H9 (cell line): ENCODE results near the gene MMP11. TPM values are rescaled to one million over a fixed set of nuclear protein-coding genes. Genes with fewer than 3 reads are reported as not detected.

ENCODE experiments used
- DNase-seq: peaks from one replicate; pipeline ENCODE4 v3.0.0-alpha.2; 2017
- H2AFZ ChIP-seq: one replicate; pipeline ENCODE4 v1.6.1; 2013; ENCODE audit warnings: mild to moderate bottlenecking, low read length, control low read depth, moderate library complexity
- H2AK5ac ChIP-seq: 2 replicates; pipeline ENCODE4 v1.6.1; 2013; ENCODE audit warnings: low read length, control low read depth, mixed read lengths; ENCODE audit not compliant: insufficient read length
- H2BK120ac ChIP-seq: one replicate; pipeline ENCODE4 v1.6.1; 2013; ENCODE audit warnings: low read depth, mild to moderate bottlenecking, low read length, control low read depth, inconsistent platforms; ENCODE audit not compliant: poor library complexity, severe bottlenecking
- H2BK12ac ChIP-seq: 2 replicates; pipeline ENCODE4 v1.6.1; 2013; ENCODE audit warnings: low read length, control low read depth, mixed read lengths, low read depth; ENCODE audit not compliant: insufficient read length
- H2BK15ac ChIP-seq: 2 replicates; pipeline ENCODE4 v1.6.1; 2013; ENCODE audit warnings: low read depth, low read length, control low read depth
- H2BK20ac ChIP-seq: one replicate; pipeline ENCODE4 v1.6.1; 2013; ENCODE audit warnings: low read depth, mild to moderate bottlenecking, low read length, control low read depth, inconsistent platforms; ENCODE audit not compliant: poor library complexity, severe bottlenecking
- H2BK5ac ChIP-seq: 2 replicates; pipeline ENCODE4 v1.6.1; 2013; ENCODE audit warnings: low read length, control low read depth, mixed read lengths; ENCODE audit not compliant: insufficient read length
- H3K14ac ChIP-seq: 2 replicates; pipeline ENCODE4 v1.6.1; 2013; ENCODE audit warnings: low read length, control low read depth; ENCODE audit not compliant: insufficient read depth
- H3K18ac ChIP-seq: 2 replicates; pipeline ENCODE4 v1.6.1; 2013; ENCODE audit warnings: low read depth, mild to moderate bottlenecking, mixed read lengths, low read length, control low read depth; ENCODE audit not compliant: insufficient read length
- H3K23ac ChIP-seq: 2 replicates; pipeline ENCODE4 v1.6.1; 2013; ENCODE audit warnings: low read length, control low read depth, mixed read lengths, low read depth; ENCODE audit not compliant: insufficient read length
- H3K23me2 ChIP-seq: 2 replicates; pipeline ENCODE4 v1.6.1; 2013; ENCODE audit warnings: low read depth, mild to moderate bottlenecking, mixed read lengths, low read length, control low read depth; ENCODE audit not compliant: insufficient read length, poor library complexity, severe bottlenecking
- H3K27ac ChIP-seq: 2 replicates; pipeline ENCODE4 v1.5.1; 2013; ENCODE audit warnings: low read length, control low read depth, mixed read lengths, low read depth; ENCODE audit not compliant: insufficient read length
- H3K27me3 ChIP-seq: 2 replicates; pipeline ENCODE4 v1.6.1; 2013; ENCODE audit warnings: low read length, control low read depth, inconsistent platforms; ENCODE audit not compliant: insufficient read depth
- H3K4ac ChIP-seq: 2 replicates; pipeline ENCODE4 v1.6.1; 2013; ENCODE audit warnings: low read depth, mild to moderate bottlenecking, control low read depth, inconsistent platforms, low read length, moderate library complexity
- H3K4me1 ChIP-seq: 2 replicates; pipeline ENCODE4 v1.6.1; 2013; ENCODE audit warnings: low read length, control low read depth, inconsistent platforms; ENCODE audit not compliant: insufficient read depth
- H3K4me2 ChIP-seq: 2 replicates; pipeline ENCODE4 v1.6.1; 2013; ENCODE audit warnings: low read length, control low read depth, mixed read lengths; ENCODE audit not compliant: insufficient read length, insufficient read depth
- H3K56ac ChIP-seq: 2 replicates; pipeline ENCODE4 v1.6.1; 2013; ENCODE audit warnings: low read depth, mild to moderate bottlenecking, mixed read lengths, low read length, control low read depth; ENCODE audit not compliant: insufficient read length
- H3K79me1 ChIP-seq: 2 replicates; pipeline ENCODE4 v1.6.1; 2013; ENCODE audit warnings: low read depth, mild to moderate bottlenecking, moderate library complexity, low read length, control low read depth, inconsistent platforms; ENCODE audit not compliant: insufficient read depth, poor library complexity, severe bottlenecking
- H3K79me2 ChIP-seq: 2 replicates; pipeline ENCODE4 v1.6.1; 2013; ENCODE audit warnings: low read length, control low read depth, inconsistent platforms; ENCODE audit not compliant: insufficient read depth
- H3K9ac ChIP-seq: 2 replicates; pipeline ENCODE4 v1.6.1; 2013; ENCODE audit warnings: low read length, control low read depth, mixed read lengths; ENCODE audit not compliant: insufficient read length; ENCODE audit errors: extremely low read depth
- H3K9me3 ChIP-seq: one replicate; pipeline ENCODE4 v1.6.1; 2013; ENCODE audit warnings: low read depth, low read length, inconsistent platforms; ENCODE audit not compliant: control insufficient read depth
- H3T11ph ChIP-seq: one replicate; pipeline ENCODE4 v1.6.1; 2013; ENCODE audit warnings: mild to moderate bottlenecking, low read length, control low read depth, inconsistent platforms
- H4K20me1 ChIP-seq: one replicate; pipeline ENCODE4 v1.6.1; 2013; ENCODE audit not compliant: control insufficient read depth, insufficient read length, insufficient read depth
- H4K5ac ChIP-seq: 2 replicates; pipeline ENCODE4 v1.6.1; 2013; ENCODE audit warnings: low read depth, mild to moderate bottlenecking, mixed read lengths, low read length, control low read depth; ENCODE audit not compliant: insufficient read length
- H4K8ac ChIP-seq: replicated peaks from 2 replicates; pipeline ENCODE4 v1.6.1; 2013; ENCODE audit warnings: low read length, control low read depth, mixed read lengths, low read depth; ENCODE audit not compliant: insufficient read length
- H4K91ac ChIP-seq: 2 replicates; pipeline ENCODE4 v1.6.1; 2013; ENCODE audit warnings: low read depth, mild to moderate bottlenecking, moderate library complexity, mixed read lengths, low read length, control low read depth; ENCODE audit not compliant: insufficient read length
- H3K27ac Mint-ChIP-seq, 3 experiments: 2 replicates in 2 of 3; 3 replicates in 1 of 3; pipeline ENCODE4 v1.8.0; 2020 to 2021; ENCODE audit warnings: mixed read lengths in 3 of 3, mild to moderate bottlenecking in 1 of 3, moderate library complexity in 1 of 3
- H3K27me3 Mint-ChIP-seq: 2 replicates; pipeline ENCODE4 v1.8.0; 2021; ENCODE audit warnings: low read depth, mild to moderate bottlenecking, moderate library complexity, mixed read lengths
- H3K36me3 Mint-ChIP-seq, 3 experiments: 2 replicates in 2 of 3; 3 replicates in 1 of 3; pipeline ENCODE4 v1.8.0; 2020 to 2021; ENCODE audit warnings: low read depth in 3 of 3, mixed read lengths in 3 of 3; ENCODE audit not compliant: insufficient read depth in 1 of 3
- H3K4me1 Mint-ChIP-seq, 2 experiments: 2 replicates each; pipeline ENCODE4 v1.8.0; 2020; ENCODE audit warnings: mixed read lengths in 2 of 2
- H3K4me3 Mint-ChIP-seq, 2 experiments: 2 replicates in 1 of 2; 3 replicates in 1 of 2; pipeline ENCODE4 v1.8.0; 2020 to 2021; ENCODE audit warnings: mild to moderate bottlenecking in 2 of 2, mixed read lengths in 2 of 2, moderate library complexity in 1 of 2
- H3K9me3 Mint-ChIP-seq, 2 experiments: 2 replicates in 1 of 2; 3 replicates in 1 of 2; pipeline ENCODE4 v1.8.0; 2020; ENCODE audit warnings: mild to moderate bottlenecking in 2 of 2, mixed read lengths in 2 of 2, moderate library complexity in 1 of 2
- CTCF ChIP-seq: fragments of 200-600 bp; sonication (generic); conservative IDR thresholded peaks from 3 replicates; pipeline ENCODE4 v1.8.0; 2021; ENCODE audit warnings: antibody characterized with exemption, mild to moderate bottlenecking
- WGBS: extraction: QIAGEN DNeasy Blood & Tissue Kit; methylation state at CpG from one replicate; pipeline ENCODE4 v1.1.7; 2013; ENCODE audit warnings: missing lambda C conversion rate, low lambda C conversion rate, mixed read lengths; ENCODE audit not compliant: insufficient read length; ENCODE audit errors: extremely low coverage; 5-methylcytosine and 5-hydroxymethylcytosine counted together
- total RNA-seq: library from RNA; stranded (reverse); gene quantifications from 2 replicates; pipeline ENCODE4 v1.2.1, GENCODE V29; 2021

The MMP11 gene
- total RNA-seq, 1 experiment from 2014 or later: 5.3 TPM

- no peak overlapping the region for H2BK12ac ChIP-seq
- no peak overlapping the region for H2BK5ac ChIP-seq
- H3K79me2 ChIP-seq: no peaks in the 10 kb centered on the region
- TF ChIP-seq CTCF: no peak
- no peaks in the 10 kb centered on the region for H3K23me2 ChIP-seq
- no peak overlapping the region for H3K14ac ChIP-seq
- no peak overlapping the region for H3K27ac ChIP-seq
- no peak overlapping the region for H3K9ac ChIP-seq
- no peak overlapping the region for H3K23ac ChIP-seq
- H3K4me1 ChIP-seq: no peaks in the 10 kb centered on the region
- no peak overlapping the region for H4K91ac ChIP-seq
- no peak overlapping the region for H2BK15ac ChIP-seq
- H2BK20ac ChIP-seq: no peak overlapping the region
- no peak overlapping the region for H3K4me2 ChIP-seq
- Mint-ChIP-seq H3K4me3 (no peak overlapping the region; a peak in 1 of 5 replicates), H3K36me3 (peaks cover 51 to 92% (median 87%) of the 10 kb centered on the region in 3 experiments), H3K27ac (no peak overlapping the region), H3K27me3 (no peaks in the 10 kb centered on the region), H3K9me3 (no peaks in the 10 kb centered on the region), H3K4me1 (peaks cover 4 to 9% of the 10 kb centered on the region in 2 experiments; a peak in 3 of 4 replicates)
- no peak overlapping the region for H3K56ac ChIP-seq
- H2AK5ac ChIP-seq: no peak overlapping the region
- H4K5ac ChIP-seq: no peak overlapping the region
- no peaks in the 10 kb centered on the region for H3K79me1 ChIP-seq
- no peak for DNase-seq
- no peak overlapping the region for H4K8ac ChIP-seq
- no peaks in the 10 kb centered on the region for H3K27me3 ChIP-seq
- no peaks in the 10 kb centered on the region for H4K20me1 ChIP-seq
- no peak overlapping the region for H2BK120ac ChIP-seq
- H2AFZ ChIP-seq: no peak overlapping the region
- no peak overlapping the region for H3K4ac ChIP-seq
- no peaks in the 10 kb centered on the region for H3K9me3 ChIP-seq
- WGBS: no CpG with 5 or more reads among the region's 10 CpGs
- no peak overlapping the region for H3K18ac ChIP-seq
- no peak overlapping the region for H3T11ph ChIP-seq
These were observed 43.0 kb downstream of the MMP11 start for GRCh38 chr22:23815541-23816155.
